Mesenteric fat pad (tissue), 1 donor: ENCODE measurements around the gene TTC34. TPM values are rescaled to one million over a fixed set of nuclear protein-coding genes. Genes with fewer than 3 reads are reported as not detected.
"Not testable (repeated sequence)": the region's sequence is repeated elsewhere in the genome, so short reads cannot be mapped to it uniquely, and the experiment has no call there.

ENCODE experiments used
- DNase-seq: peaks from one replicate; pipeline ENCODE4 v3.0.0-alpha.2; 2020; ENCODE audit warnings: low spot score
- total RNA-seq: library from RNA; stranded (reverse); fragmentation: NEBNext Ultra II Directional; extraction: Animal tissue kit (Norgen Biotek cat#: 25700); gene quantifications from one replicate; pipeline ENCODE4 v1.2.1, GENCODE V29; 2021
- donor health status: DM: yes; HTN: yes; CAD: no.

TTC34 gene
- total RNA-seq, 1 donor from 2014 or later = 0.35 TPM

DNA sequence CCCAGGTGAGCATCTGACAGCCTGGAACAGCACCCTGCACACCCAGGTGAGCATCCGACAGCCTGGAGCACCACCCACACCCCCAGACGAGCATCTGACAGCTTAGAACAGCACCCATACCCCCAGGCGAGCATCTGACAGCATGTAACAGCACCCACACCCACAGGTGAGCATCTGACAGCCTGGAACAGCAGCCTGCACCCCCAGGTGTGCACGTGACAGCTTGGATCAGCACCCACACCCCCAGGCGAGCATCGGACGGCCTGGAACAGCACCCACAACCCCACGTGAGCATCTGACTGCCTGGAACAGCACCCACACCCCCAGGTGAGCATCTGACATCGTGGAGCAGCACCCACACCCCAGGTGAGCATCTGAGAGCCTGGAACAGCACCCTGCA lies 116.6 kb downstream of the TTC34 start:
- not testable (repeated sequence) for DNase-seq

GRCh38 chr1:2684000-2684399 lies 117.5 kb downstream of the TTC34 start:
- peak; percentile 90 for DNase-seq

GRCh38 chr1:2683321-2683741 lies 118.2 kb downstream of the TTC34 start:
- DNase-seq = not testable (repeated sequence)

GRCh38 chr1:2682879-2683278 lies 118.6 kb downstream of the TTC34 start:
- not testable (repeated sequence) for DNase-seq

DNA sequence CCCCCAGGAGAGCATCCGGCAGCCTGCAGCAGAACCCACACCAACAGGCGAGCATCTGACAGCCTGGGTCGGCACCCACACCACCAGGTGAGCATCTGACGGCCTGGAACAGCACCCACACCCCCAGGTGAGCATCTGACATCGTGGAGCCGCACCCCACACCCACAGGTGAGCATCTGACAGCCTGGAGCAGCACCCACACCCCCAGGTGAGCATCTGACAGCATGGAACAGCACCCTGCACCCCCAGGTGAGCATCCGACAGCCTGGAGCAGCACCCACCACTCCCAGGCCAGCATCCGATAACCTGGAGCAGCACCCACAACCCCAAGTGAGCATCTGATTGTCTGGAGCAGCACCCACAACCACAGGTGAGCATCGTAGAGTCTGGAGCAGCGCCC lies 124.8 kb downstream of the TTC34 start:
- DNase-seq = not testable (repeated sequence)

- peak; percentile 91 for DNase-seq
Measured at GRCh38 chr1:2671656-2672055, 129.8 kb downstream of the TTC34 start.

GRCh38 chr1:2659806-2660205 lies 141.7 kb downstream of the TTC34 start:
- peak; percentile 97 for DNase-seq

DNA sequence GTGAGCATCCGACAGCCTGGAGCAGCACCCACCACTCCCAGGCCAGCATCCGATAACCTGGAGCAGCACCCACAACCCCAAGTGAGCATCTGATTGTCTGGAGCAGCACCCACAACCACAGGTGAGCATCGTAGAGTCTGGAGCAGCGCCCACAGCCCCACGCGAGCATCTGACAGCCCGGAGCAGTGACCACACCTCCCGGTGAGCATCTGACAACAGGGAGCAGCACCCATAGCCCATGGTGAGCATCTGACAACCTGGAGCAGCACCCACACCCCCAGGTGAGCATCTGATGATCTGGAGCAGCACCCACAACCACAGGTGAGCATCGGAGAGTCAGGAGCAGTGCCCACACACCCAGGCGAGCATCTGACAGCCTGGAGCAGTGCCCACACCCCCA lies 143.6 kb downstream of the TTC34 start:
- DNase-seq = not testable (repeated sequence)

- peak; percentile 94 for DNase-seq
Measured at GRCh38 chr1:2657124-2657523, 144.4 kb downstream of the TTC34 start.

- DNase-seq = peak; percentile 92
Measured at GRCh38 chr1:2655598-2656434, 145.7 kb downstream of the TTC34 start.

DNA sequence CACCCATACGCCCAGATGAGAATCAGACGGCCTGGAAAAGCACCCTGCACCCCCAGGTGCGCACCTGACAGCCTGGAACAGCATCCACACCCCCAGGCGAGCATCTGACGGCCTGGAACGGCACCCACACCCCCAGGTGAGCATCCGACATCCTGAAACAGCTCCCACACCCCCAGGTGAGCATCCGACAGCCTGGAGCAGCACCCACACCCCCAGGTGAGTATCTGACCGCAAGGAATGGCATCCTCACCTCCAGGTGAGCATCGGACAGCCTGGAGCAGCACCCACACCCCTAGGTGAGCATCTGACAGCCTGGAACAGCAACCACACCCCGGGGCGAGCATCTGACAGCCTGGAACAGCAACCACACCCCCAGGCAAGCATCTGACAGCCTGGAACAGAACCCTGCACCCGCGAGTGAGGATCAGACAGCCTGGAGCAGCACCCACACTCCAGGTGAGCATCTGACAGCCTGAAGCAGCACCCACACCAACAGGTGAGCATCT lies 147.0 kb downstream of the TTC34 start:
- DNase-seq = peak; percentile 93

DNA sequence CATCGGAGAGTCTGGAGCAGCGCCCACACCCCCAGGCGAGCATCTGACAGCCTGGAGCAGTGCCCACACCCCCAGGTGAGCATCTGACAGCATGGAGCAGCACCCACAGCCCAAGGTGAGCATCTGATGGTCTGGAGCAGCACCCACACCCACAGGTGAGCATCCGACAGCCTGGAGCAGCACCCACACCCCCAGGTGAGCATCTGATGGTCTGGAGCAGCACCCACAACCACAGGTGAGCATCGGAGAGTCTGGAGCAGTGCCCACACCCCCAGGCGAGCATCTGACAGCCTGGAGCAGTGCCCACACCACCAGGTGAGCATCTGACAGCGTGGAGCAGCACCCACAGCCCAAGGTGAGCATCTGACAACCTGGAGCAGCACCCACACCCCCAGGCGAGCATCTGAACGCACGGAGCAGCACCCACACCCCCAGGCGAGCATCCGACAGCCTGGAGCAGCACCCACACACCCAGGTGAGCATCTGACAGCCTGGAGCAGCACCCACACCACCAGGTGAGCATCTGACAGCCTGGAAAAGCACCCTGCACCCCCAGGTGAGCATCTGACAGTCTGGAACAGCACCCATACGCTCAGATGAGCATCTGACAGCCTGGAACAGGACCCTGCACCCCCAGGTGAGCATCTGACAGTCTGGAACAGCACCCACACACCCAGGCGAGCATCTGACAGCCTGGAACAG lies 147.6 kb downstream of the TTC34 start:
- DNase-seq = peak; percentile 98

DNA sequence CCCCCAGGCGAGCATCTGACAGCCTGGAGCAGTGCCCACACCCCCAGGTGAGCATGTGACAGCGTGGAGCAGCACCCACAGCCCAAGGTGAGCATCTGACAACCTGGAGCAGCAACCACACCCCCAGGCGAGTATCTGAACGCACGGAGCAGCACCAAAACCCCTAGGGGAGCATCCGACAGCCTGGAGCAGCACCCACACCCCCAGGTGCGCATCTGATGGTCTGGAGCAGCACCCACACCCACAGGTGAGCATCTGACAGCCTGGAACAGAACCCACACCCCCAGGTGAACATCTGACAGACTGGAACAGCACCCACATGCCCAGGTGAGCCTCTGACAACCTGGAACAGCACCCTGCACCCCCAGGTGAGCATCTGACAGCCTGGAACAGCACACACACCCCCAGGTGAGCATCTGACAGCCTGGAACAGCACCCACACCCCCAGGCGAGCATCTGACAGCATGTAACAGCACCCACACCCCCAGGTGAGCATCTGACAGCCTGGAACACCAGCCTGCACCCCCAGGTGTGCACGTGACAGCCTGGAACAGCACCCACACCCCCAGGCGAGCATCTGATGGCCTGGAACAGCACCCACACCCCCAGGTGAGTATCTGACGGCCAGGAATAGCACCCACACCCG lies 148.4 kb downstream of the TTC34 start:
- peak; percentile 94 for DNase-seq

DNA sequence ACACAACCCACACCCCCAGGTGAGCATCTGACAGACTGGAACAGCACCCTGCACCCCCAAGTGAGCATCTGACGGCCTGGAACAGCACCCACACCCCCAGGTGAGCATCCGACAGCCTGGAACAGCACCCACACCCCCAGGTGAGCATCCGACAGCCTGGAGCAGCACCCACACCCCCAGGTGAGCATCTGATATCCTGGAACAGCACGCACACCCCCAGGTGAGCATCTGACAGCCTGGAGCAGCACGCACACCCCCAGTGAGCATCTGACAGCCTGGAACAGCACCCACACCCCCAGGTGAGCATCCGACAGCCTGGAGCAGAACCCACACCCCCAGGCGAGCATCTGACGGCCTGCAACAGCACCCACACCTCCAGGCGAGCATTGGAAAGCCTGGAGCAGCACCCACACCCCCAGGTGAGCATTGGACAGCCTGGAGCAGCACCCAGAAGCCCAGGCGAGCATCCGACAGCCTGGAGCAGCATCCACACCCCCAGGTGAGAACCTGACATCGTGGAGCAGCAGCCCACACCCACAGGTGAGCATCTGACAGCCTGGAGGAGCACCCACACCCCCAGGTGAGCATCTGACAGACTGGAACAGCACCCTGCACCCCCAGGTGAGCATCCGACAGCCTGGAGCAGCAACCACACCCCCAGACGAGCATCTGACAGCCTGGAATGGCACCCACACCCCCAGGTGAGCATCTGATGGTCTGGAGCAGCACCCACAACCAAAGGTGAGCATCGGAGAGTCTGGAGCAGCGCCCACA lies 149.2 kb downstream of the TTC34 start:
- not testable (repeated sequence) for DNase-seq

DNA sequence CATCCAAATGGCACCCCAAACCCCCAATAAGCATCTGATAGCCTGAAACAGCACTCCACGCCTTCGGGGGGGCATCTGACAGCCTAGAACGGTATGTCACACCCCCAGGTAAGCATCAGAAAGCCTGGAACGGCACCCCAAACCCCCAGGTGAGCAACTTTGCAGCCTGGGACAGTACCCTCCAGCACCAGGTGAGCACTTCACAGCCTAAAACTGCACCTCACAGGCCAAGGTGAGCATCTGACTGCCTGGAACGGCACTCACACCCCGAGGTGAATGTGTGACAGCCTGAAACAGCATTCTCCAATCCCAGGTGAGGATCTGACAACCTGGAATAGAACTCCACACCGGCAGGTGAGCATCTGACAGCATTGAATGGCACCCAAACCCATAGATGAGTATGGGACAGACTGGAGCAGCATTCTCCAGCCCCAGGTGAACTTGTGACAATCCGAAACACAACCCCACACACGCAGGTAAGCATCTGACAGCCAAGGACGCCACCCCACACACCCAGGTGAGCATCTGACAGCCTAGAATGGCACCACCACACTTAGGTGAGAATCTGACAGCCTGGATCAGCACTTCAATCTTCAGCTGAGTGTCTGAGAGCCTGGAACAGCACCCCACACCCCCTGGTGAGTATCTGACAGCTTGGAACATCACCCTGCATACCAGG lies 150.4 kb downstream of the TTC34 start:
- DNase-seq = no peak

DNA sequence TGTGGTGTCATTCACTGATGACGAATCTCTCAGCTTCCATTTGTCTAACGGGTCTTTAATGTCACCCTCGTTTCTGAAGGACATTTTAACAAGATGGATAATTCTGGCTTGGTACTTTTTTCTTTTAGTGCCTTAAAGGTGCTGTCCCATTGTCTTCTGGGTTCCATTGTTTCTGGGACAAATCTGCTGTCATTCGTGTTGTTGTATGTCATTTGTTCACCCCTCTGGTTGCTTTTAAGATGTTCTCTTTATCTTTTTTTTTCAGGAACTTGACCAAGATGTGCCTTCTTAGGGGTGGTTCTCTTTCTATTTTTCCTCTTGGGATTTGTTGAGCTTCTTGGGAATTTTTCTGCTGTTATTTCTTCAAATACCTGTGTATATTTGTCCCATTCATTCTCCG lies 154.7 kb downstream of the TTC34 start:
- no peak for DNase-seq

- DNase-seq = no peak
Measured at GRCh38 chr1:2645776-2646175, 155.7 kb downstream of the TTC34 start.

DNA sequence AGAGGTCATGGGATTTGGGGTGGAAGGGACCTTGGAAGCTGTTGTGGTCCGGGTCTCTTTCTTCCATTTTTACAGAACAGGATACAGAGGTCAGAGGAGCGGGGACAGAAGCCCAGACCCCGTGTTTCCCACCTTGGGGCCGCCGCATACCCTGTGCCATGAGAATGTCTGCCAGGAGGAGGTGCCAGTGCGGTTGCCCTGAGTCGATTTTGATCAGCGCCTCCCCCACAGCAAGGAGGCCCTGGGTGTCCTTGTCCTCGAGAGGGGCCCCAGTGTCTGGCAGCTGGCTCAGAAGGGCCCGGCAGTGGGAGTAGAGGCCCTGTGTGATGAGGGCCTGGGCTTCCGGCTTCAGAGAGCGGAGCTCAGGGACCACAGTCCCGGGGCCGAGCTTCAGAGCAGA lies 156.3 kb downstream of the TTC34 start:
- no peak for DNase-seq

- no peak for DNase-seq
Measured at GRCh38 chr1:2644591-2645101, 156.8 kb downstream of the TTC34 start.

GRCh38 chr1:2644171-2644570 lies 157.3 kb downstream of the TTC34 start:
- no peak for DNase-seq
